ENCODE measurements around the gene GHR. TPM values are rescaled to one million over a fixed set of nuclear protein-coding genes. Genes with fewer than 3 reads are reported as not detected.

Gene GHR
- total RNA-seq, 4 donors from 2014 or later = 16.9 to 20.9 (median 20.2) TPM

GRCh38 chr5:42579320-42579719 is 156.1 kb downstream of the GHR start:
- no peaks in the 10 kb centered on the region for H3K9me3 ChIP-seq
- H3K27me3 ChIP-seq = no peaks in the 10 kb centered on the region
- H3K4me1 ChIP-seq = peaks cover 8% of the 10 kb centered on the region
- 38% methylated on average over 1 of the region's 1 CpG for WGBS
- no peak overlapping the region for H3K4me3 ChIP-seq
- H3K36me3 ChIP-seq = no peaks in the 10 kb centered on the region
- DNase-seq (ENCODE audit: low spot score in 2 of 2) = no peak
- H3K27ac ChIP-seq = no peak overlapping the region
- TF ChIP-seq EP300 (IDR thresholded peaks at IDR 0.05) (no peak), POLR2A (IDR thresholded peaks at IDR 0.05) (no peak), CTCF (IDR thresholded peaks at IDR 0.05) (no peak), POLR2AphosphoS5 (IDR thresholded peaks at IDR 0.05) (no peak)

GRCh38 chr5:42581845-42582244 is 158.6 kb downstream of the GHR start:
- Histone ChIP-seq H3K4me1 (peaks cover 13% of the 10 kb centered on the region), H3K4me3 (no peak overlapping the region), H3K36me3 (no peaks in the 10 kb centered on the region), H3K27ac (no peak overlapping the region), H3K27me3 (no peaks in the 10 kb centered on the region), H3K9me3 (no peaks in the 10 kb centered on the region)
- no peak for TF ChIP-seq POLR2A (IDR thresholded peaks at IDR 0.05)
- TF ChIP-seq CTCF (IDR thresholded peaks at IDR 0.05) = no peak
- no peak for DNase-seq (ENCODE audit: low spot score in 2 of 2)
- WGBS = 80% methylated on average over 3 of the region's 7 CpGs

- no peak overlapping the region for H3K27ac ChIP-seq
- no peaks in the 10 kb centered on the region for H3K27me3 ChIP-seq
- DNase-seq (ENCODE audit: low spot score in 2 of 2) = no peak
- H3K9me3 ChIP-seq = no peaks in the 10 kb centered on the region
- H3K36me3 ChIP-seq = no peaks in the 10 kb centered on the region
- WGBS = 98% methylated on average over 8 of the region's 13 CpGs
- TF ChIP-seq POLR2AphosphoS5 (IDR thresholded peaks at IDR 0.05) = no peak
- H3K4me3 ChIP-seq = no peak overlapping the region
- H3K4me1 ChIP-seq = peaks cover 22% of the 10 kb centered on the region
Measured at GRCh38 chr5:42582723-42583122, 159.5 kb downstream of the GHR start.

GRCh38 chr5:42583322-42583721 is 160.1 kb downstream of the GHR start:
- Histone ChIP-seq H3K4me3 (no peak overlapping the region), H3K9me3 (no peaks in the 10 kb centered on the region), H3K4me1 (peaks cover 22% of the 10 kb centered on the region), H3K27ac (no peak overlapping the region), H3K36me3 (no peaks in the 10 kb centered on the region), H3K27me3 (no peaks in the 10 kb centered on the region)
- TF ChIP-seq CTCF (IDR thresholded peaks at IDR 0.05) = peak; percentile 59 to 64
- TF ChIP-seq POLR2A (IDR thresholded peaks at IDR 0.05) = no peak
- WGBS = 9% methylated on average over 4 of the region's 4 CpGs
- no peak for DNase-seq (ENCODE audit: low spot score in 2 of 2)

GRCh38 chr5:42586625-42587024 is 163.4 kb downstream of the GHR start:
- DNase-seq (ENCODE audit: low spot score in 2 of 2) = no peak
- H3K27me3 ChIP-seq = no peaks in the 10 kb centered on the region
- peaks cover 25% of the 10 kb centered on the region for H3K4me1 ChIP-seq
- 12% methylated on average over 4 of the region's 4 CpGs for WGBS
- H3K27ac ChIP-seq = no peak overlapping the region
- no peaks in the 10 kb centered on the region for H3K36me3 ChIP-seq
- no peak overlapping the region for H3K4me3 ChIP-seq
- no peak for TF ChIP-seq EP300 (IDR thresholded peaks at IDR 0.05)
- TF ChIP-seq CTCF (IDR thresholded peaks at IDR 0.05) = no peak
- TF ChIP-seq POLR2AphosphoS5 (IDR thresholded peaks at IDR 0.05) = no peak
- no peak for TF ChIP-seq POLR2A (IDR thresholded peaks at IDR 0.05)
- no peaks in the 10 kb centered on the region for H3K9me3 ChIP-seq

- TF ChIP-seq POLR2AphosphoS5 (IDR thresholded peaks at IDR 0.05) = no peak
- no peak for TF ChIP-seq EP300 (IDR thresholded peaks at IDR 0.05)
- no peak for TF ChIP-seq CTCF (IDR thresholded peaks at IDR 0.05)
- TF ChIP-seq POLR2A (IDR thresholded peaks at IDR 0.05) = no peak
- no peaks in the 10 kb centered on the region for H3K27me3 ChIP-seq
- H3K4me3 ChIP-seq = peak overlapping the region; percentile 3
- no peak for DNase-seq (ENCODE audit: low spot score in 2 of 2)
- no peaks in the 10 kb centered on the region for H3K36me3 ChIP-seq
- 44% methylated on average over 4 of the region's 4 CpGs for WGBS
- no peaks in the 10 kb centered on the region for H3K9me3 ChIP-seq
- no peak overlapping the region for H3K27ac ChIP-seq
- H3K4me1 ChIP-seq = peaks cover 25% of the 10 kb centered on the region
Measured at GRCh38 chr5:42587096-42587723, 164.0 kb downstream of the GHR start.

Data from suprapubic skin (tissue), 4 donors.